K562 (cell line): Measurements from ENCODE around the gene GLE1. TPM values are rescaled to one million over a fixed set of nuclear protein-coding genes. Genes with fewer than 3 reads are reported as not detected.

Source experiments
- ADNP ChIP-seq: fragments of 200-800 bp; sonication (Bioruptor generic); IDR thresholded peaks from 2 replicates; pipeline ENCODE4 v1.6.1; 2016; ENCODE audit warnings: missing genetic modification characterization, missing compliant biosample characterization
- ARNT ChIP-seq, 2 experiments: fragments of 450-650 bp; IDR thresholded peaks; 2 replicates each; pipeline ENCODE4 v1.6.1; 2016; ENCODE audit warnings: mild to moderate bottlenecking in 1 of 2
- BRCA1 ChIP-seq, 2 experiments: fragments of 450-650 bp in 1 of 2; sonication (generic) in 1 of 2; formaldehyde crosslinking in 1 of 2; IDR thresholded peaks; 2 replicates each; pipeline versions ENCODE4 v1.5.0 to v1.6.1; 2017 to 2020; ENCODE audit warnings: mild to moderate bottlenecking in 1 of 2, missing genetic modification reagents in 1 of 2
- BRF2 ChIP-seq: IDR thresholded peaks from 3 replicates; pipeline ENCODE4 v1.6.1; 2011; ENCODE audit warnings: borderline replicate concordance, mild to moderate bottlenecking; ENCODE audit not compliant: insufficient read length, insufficient read depth
- CHD1 ChIP-seq: fragments of 200-600 bp; sonication (generic); IDR thresholded peaks from one replicate; pipeline ENCODE4 v1.6.1; 2012; ENCODE audit warnings: mild to moderate bottlenecking, moderate library complexity, low read length, inconsistent platforms
- CSDE1 ChIP-seq, 2 experiments: fragments of 450-650 bp; IDR thresholded peaks; 2 replicates each; pipeline ENCODE4 v1.6.1; 2016; ENCODE audit warnings: mild to moderate bottlenecking in 1 of 2
- ESRRB ChIP-seq: fragments of 250-450 bp; sonication (Bioruptor Pico); IDR thresholded peaks from 2 replicates; pipeline ENCODE4 v1.5.0; 2020; ENCODE audit warnings: mild to moderate bottlenecking, moderate library complexity, borderline replicate concordance
- GABPB2 ChIP-seq: fragments of 250-450 bp; sonication (Bioruptor Pico); conservative IDR thresholded peaks from 2 replicates; pipeline ENCODE4 v1.5.1; 2021; ENCODE audit warnings: mild to moderate bottlenecking
- ID3 ChIP-seq, 2 experiments: fragments of 250-450 bp in 1 of 2; fragments of 450-650 bp in 1 of 2; sonication (Bioruptor Pico) in 1 of 2; IDR thresholded peaks; 2 replicates each; pipeline versions ENCODE4 v1.6.1 to v1.8.0; 2016 to 2021; ENCODE audit warnings: mild to moderate bottlenecking in 2 of 2, moderate library complexity in 2 of 2, missing compliant biosample characterization in 1 of 2, missing genetic modification characterization in 1 of 2
- ILK ChIP-seq: fragments of 450-650 bp; IDR thresholded peaks from 2 replicates; pipeline ENCODE4 v1.6.1; 2016; ENCODE audit warnings: missing genetic modification characterization, low read depth, mild to moderate bottlenecking, missing compliant biosample characterization, moderate library complexity, borderline replicate concordance
- KLF1 ChIP-seq: fragments of 450-650 bp; IDR thresholded peaks from 2 replicates; pipeline ENCODE4 v1.6.1; 2016; ENCODE audit warnings: missing genetic modification characterization, missing compliant biosample characterization
- MEF2A ChIP-seq: IDR thresholded peaks from 2 replicates; pipeline ENCODE4 v1.6.1; 2011; ENCODE audit warnings: low read depth, mild to moderate bottlenecking, low read length, moderate library complexity; ENCODE audit not compliant: control insufficient read depth
- NFE2 ChIP-seq: IDR thresholded peaks from 2 replicates; pipeline ENCODE4 v1.6.1; 2014; ENCODE audit warnings: antibody characterized with exemption, low read depth
- POLR2G ChIP-seq: fragments of 200-400 bp; formaldehyde crosslinking; IDR thresholded peaks from 2 replicates; pipeline ENCODE4 v1.6.1; 2017; ENCODE audit warnings: low read depth, mild to moderate bottlenecking, antibody characterized with exemption, low read length, moderate library complexity
- RBM15 ChIP-seq: fragments of 200-400 bp; formaldehyde crosslinking; IDR thresholded peaks from 2 replicates; pipeline ENCODE4 v1.6.1; 2018; ENCODE audit warnings: mild to moderate bottlenecking, low read length, moderate library complexity; ENCODE audit not compliant: insufficient read depth
- RBM39 ChIP-seq: fragments of 200-400 bp; formaldehyde crosslinking; optimal IDR thresholded peaks from 2 replicates; pipeline ENCODE3; 2018; ENCODE audit warnings: low read depth, low read length
- SP2 ChIP-seq: IDR thresholded peaks from 2 replicates; pipeline ENCODE4 v1.6.1; 2011; ENCODE audit warnings: mild to moderate bottlenecking, low read depth, low read length, moderate library complexity; ENCODE audit not compliant: poor library complexity, severe bottlenecking; ENCODE audit errors: extremely low read depth
- TAF15 ChIP-seq: fragments of 200-400 bp; formaldehyde crosslinking; IDR thresholded peaks from 2 replicates; pipeline ENCODE4 v1.6.1; 2017; ENCODE audit warnings: mild to moderate bottlenecking, low read depth, low read length, moderate library complexity
- TAF7 ChIP-seq: fragments of 450-650 bp; IDR thresholded peaks from 2 replicates; pipeline ENCODE4 v1.6.1; 2016; ENCODE audit warnings: missing genetic modification characterization, missing compliant biosample characterization
- YBX1 ChIP-seq: fragments of 450-650 bp; IDR thresholded peaks from 2 replicates; pipeline ENCODE4 v1.7.1; 2016; ENCODE audit warnings: mild to moderate bottlenecking
- ZBTB1 ChIP-seq: sonication (generic); formaldehyde crosslinking; IDR thresholded peaks from 2 replicates; pipeline ENCODE4 v1.8.1; 2023; ENCODE audit warnings: missing genetic modification reagents, low read depth, mild to moderate bottlenecking, borderline replicate concordance
- ZC3H11A ChIP-seq: IDR thresholded peaks from 2 replicates; pipeline ENCODE4 v1.6.1; 2012; ENCODE audit warnings: low read depth, low read length, improper control_type of control experiment
- ZFP1 ChIP-seq: fragments of 450-650 bp; formaldehyde crosslinking; IDR thresholded peaks from 2 replicates; pipeline ENCODE4 v1.4.0; 2020; ENCODE audit warnings: mild to moderate bottlenecking, mixed read lengths
- ZNF696 ChIP-seq: fragments of 250-450 bp; sonication (Bioruptor Pico); conservative IDR thresholded peaks from 2 replicates; pipeline ENCODE4 v1.4.0; 2020; ENCODE audit warnings: mild to moderate bottlenecking, moderate library complexity
- polyA plus RNA-seq, 8 experiments: library from polyadenylated mRNA; depleted of rRNA in 4 of 8; stranded (reverse) in 5 of 8; unstranded in 3 of 8; fragments of >200 nt; fragmentation: Nextera tagmentation in 2 of 8; fragmentation: Illumina TruSeq in 1 of 8; extraction: Ambion mirVana in 2 of 8; extraction: Trizol in 1 of 8; gene quantifications; 2 replicates each; pipeline versions ENCODE4 v1.2.1 to v1.2.3, GENCODE V29; 2011 to 2014; ENCODE audit warnings: inconsistent platforms in 1 of 8, missing spikeins in 1 of 8
- total RNA-seq, 7 experiments: library from RNA; depleted of rRNA in 6 of 7; stranded (reverse); fragments of >200 nt in 6 of 7; fragmentation: Illumina TruSeq in 2 of 7; extraction: Trizol in 2 of 7; gene quantifications; 2 replicates each; pipeline versions ENCODE4 v1.2.1 to v1.2.3, GENCODE V29; 2011 to 2021; ENCODE audit warnings: low replicate concordance in 1 of 7
- TF ChIP-seq, protein P1 (sequence below): fragments of 450-650 bp; formaldehyde crosslinking; conservative IDR thresholded peaks from 2 replicates; pipeline ENCODE4 v1.4.0; 2022; ENCODE audit warnings: mild to moderate bottlenecking, missing genetic modification characterization
- TF ChIP-seq, protein P2 (sequence below): fragments of 450-650 bp; IDR thresholded peaks from 2 replicates; pipeline ENCODE4 v1.6.1; 2016; ENCODE audit warnings: low read depth, mild to moderate bottlenecking, moderate library complexity

Gene GLE1
- total and polyA plus RNA-seq, 9 of the 15 experiments (the other 6 are each of a cell fraction or from before 2014, with no cell fraction given), result 15.9 to 44.8 (median 37.6) TPM

DNA sequence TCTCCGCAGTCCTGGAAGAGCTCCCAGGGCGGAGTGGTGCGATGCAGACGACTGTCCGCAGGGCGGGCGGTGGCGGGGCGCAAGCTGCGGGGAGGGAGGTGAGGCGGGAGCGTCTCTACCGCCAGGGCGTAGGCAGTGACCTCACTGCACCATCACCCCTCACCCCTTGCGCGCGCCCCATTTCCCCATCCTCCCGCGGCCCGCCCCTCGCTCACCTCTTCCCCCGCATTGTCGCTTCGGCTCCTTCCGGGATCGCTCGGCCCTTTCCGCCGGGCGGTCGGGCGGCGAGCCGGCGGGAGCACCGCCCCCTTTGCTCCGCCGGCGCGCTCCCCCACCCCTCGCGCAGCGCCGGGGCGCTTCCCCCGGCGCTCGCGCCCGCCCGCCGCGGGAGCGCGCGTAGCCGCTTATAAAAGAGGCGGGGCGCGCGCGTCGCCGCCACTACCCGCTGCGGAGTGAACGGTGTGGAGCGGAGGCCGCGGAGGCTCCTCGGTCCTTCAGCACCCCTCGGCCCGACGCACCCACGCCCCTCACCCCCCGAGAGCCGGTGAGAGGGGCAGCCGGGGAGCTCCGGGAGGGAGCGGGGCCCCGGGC lies 47.7 kb downstream of the GLE1 start, which contains the start of gene SPTAN1 (continued):
- no peak for TF ChIP-seq ID3 (CRISPR knock-in tag; IDR thresholded peaks at IDR 0.05)
- 0 out of 2 replicates have a peak, but pooled peaks have one; percentile 50 for TF ChIP-seq ID3 (tag; IDR thresholded peaks at IDR 0.05)
- no peak for TF ChIP-seq ZC3H11A
- TF ChIP-seq ZBTB1 (CRISPR knock-in tag), result peak; percentile 51; the same call in 1 of the 2 replicates
- no peak for TF ChIP-seq GABPB2
- no peak for TF ChIP-seq CSDE1 (IDR thresholded peaks at IDR 0.05)
- TF ChIP-seq RBM39, result no peak
- TF ChIP-seq TAF15, result no peak
- TF ChIP-seq YBX1, result no peak
- TF ChIP-seq SP2, result no peak
- TF ChIP-seq KLF1 (tag), result no peak
- TF ChIP-seq CHD1, result no peak
- TF ChIP-seq, protein P1, sequence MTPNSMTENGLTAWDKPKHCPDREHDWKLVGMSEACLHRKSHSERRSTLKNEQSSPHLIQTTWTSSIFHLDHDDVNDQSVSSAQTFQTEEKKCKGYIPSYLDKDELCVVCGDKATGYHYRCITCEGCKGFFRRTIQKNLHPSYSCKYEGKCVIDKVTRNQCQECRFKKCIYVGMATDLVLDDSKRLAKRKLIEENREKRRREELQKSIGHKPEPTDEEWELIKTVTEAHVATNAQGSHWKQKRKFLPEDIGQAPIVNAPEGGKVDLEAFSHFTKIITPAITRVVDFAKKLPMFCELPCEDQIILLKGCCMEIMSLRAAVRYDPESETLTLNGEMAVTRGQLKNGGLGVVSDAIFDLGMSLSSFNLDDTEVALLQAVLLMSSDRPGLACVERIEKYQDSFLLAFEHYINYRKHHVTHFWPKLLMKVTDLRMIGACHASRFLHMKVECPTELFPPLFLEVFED (CRISPR knock-in tag), result no peak
- TF ChIP-seq ESRRB, result no peak
- no peak for TF ChIP-seq ARNT (IDR thresholded peaks at IDR 0.05)
- TF ChIP-seq MEF2A, result no peak
- TF ChIP-seq, protein P2, sequence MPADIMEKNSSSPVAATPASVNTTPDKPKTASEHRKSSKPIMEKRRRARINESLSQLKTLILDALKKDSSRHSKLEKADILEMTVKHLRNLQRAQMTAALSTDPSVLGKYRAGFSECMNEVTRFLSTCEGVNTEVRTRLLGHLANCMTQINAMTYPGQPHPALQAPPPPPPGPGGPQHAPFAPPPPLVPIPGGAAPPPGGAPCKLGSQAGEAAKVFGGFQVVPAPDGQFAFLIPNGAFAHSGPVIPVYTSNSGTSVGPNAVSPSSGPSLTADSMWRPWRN, result 0 out of 2 replicates have a peak, but pooled peaks have one; percentile 12
- no peak for TF ChIP-seq BRF2
- TF ChIP-seq ZNF696 (CRISPR knock-in tag), result no peak
- no peak for TF ChIP-seq ILK
- no peak for TF ChIP-seq ZFP1 (CRISPR knock-in tag)
- no peak for TF ChIP-seq RBM15
- TF ChIP-seq TAF7, result no peak
- peak; percentile 98 for TF ChIP-seq POLR2G
- no peak for TF ChIP-seq BRCA1 (IDR thresholded peaks at IDR 0.05)
- no peak for TF ChIP-seq BRCA1 (CRISPR knock-in tag; IDR thresholded peaks at IDR 0.05)
- TF ChIP-seq NFE2, result no peak
- no peak for TF ChIP-seq ADNP (tag)
